ENCODE measurements around the gene RPS26. TPM values are rescaled to one million over a fixed set of nuclear protein-coding genes. Genes with fewer than 3 reads are reported as not detected.
A peak's percentile ranks its signal among the peaks of the same experiment; 100 is the strongest.

RPS26 gene
- total and polyA plus RNA-seq, 2 of the 13 experiments (the other 11 are each of a cell fraction or from before 2014, with no cell fraction given): 150 to 421 TPM

- TF ChIP-seq HNF1A (IDR thresholded peaks at IDR 0.05; ENCODE audit: low read depth) (peak; percentile 25; the same call in 1 of the 2 replicates), HNF1A (CRISPR knock-in tag; IDR thresholded peaks at IDR 0.05; ENCODE audit: borderline replicate concordance) (peak; percentile 58; the same call in 1 of the 2 replicates), ZSCAN9 (CRISPR knock-in tag; IDR thresholded peaks at IDR 0.05; ENCODE audit: borderline replicate concordance) (peak; percentile 63), MTF2 (CRISPR knock-in tag; IDR thresholded peaks at IDR 0.05; ENCODE audit: borderline replicate concordance) (no peak), CSRNP2 (CRISPR knock-in tag; conservative IDR thresholded peaks at IDR 0.05; ENCODE audit: low read depth) (no peak), SNAPC2 (CRISPR knock-in tag; IDR thresholded peaks at IDR 0.05) (peak; percentile 62; the same call in 1 of the 2 replicates), TBX3 (IDR thresholded peaks at IDR 0.05; ENCODE audit: borderline replicate concordance) (peak; percentile 83; the same call in 1 of the 2 replicates), SMAD1 (CRISPR knock-in tag; IDR thresholded peaks at IDR 0.05; ENCODE audit: borderline replicate concordance, low read depth) (peak; percentile 74; the same call in 1 of the 2 replicates), ZFP37 (CRISPR knock-in tag; IDR thresholded peaks at IDR 0.05; ENCODE audit: borderline replicate concordance) (peak; percentile 86; the same call in 1 of the 2 replicates), ZNF891 (CRISPR knock-in tag; IDR thresholded peaks at IDR 0.05) (peak; percentile 36; the same call in 1 of the 2 replicates), ZNF280D (CRISPR knock-in tag; IDR thresholded peaks at IDR 0.05) (no peak; the same call in 1 of the 2 replicates), ZNF274 (CRISPR knock-in tag; IDR thresholded peaks at IDR 0.05) (0 out of 2 replicates have a peak, but pooled peaks have one; percentile 42), MYPOP (CRISPR knock-in tag; IDR thresholded peaks at IDR 0.05) (no peak; the same call in 1 of the 2 replicates), MTERF4 (CRISPR knock-in tag; IDR thresholded peaks at IDR 0.05) (no peak), IRF1 (CRISPR knock-in tag; IDR thresholded peaks at IDR 0.05; ENCODE audit: low read depth) (no peak)
Measured at GRCh38 chr12:56041552-56042429, at the start of gene RPS26 (continued).
